GM19035 (cell line): ENCODE measurements around the gene DENND1A.
"Not testable (repeated sequence)": the region's sequence is repeated elsewhere in the genome, so short reads cannot be mapped to it uniquely, and the experiment has no call there.

Source experiments
- ATAC-seq: cut with Tn5 transposase; IDR thresholded peaks from one replicate; pipeline ENCODE4 v1.9.1; 2021; ENCODE audit not compliant: unreplicated experiment

DENND1A gene

GRCh38 chr9:123445981-123446610 is 483.8 kb downstream of the DENND1A start:
- no peak for ATAC-seq

- no peak for ATAC-seq
Measured at GRCh38 chr9:123445116-123445515, 484.8 kb downstream of the DENND1A start.

GRCh38 chr9:123441769-123442168 is 488.2 kb downstream of the DENND1A start:
- no peak for ATAC-seq

GRCh38 chr9:123440256-123440655 is 489.7 kb downstream of the DENND1A start:
- no peak for ATAC-seq

- ATAC-seq: no peak
Measured at GRCh38 chr9:123438821-123439220, 491.1 kb downstream of the DENND1A start.

- no peak for ATAC-seq
Measured at GRCh38 chr9:123438321-123438720, 491.6 kb downstream of the DENND1A start.

- no peak for ATAC-seq
Measured at GRCh38 chr9:123437201-123437600, 492.7 kb downstream of the DENND1A start.

- no peak for ATAC-seq
Measured at GRCh38 chr9:123435471-123435870, 494.5 kb downstream of the DENND1A start.

- no peak for ATAC-seq
Measured at GRCh38 chr9:123434619-123435240, 495.2 kb downstream of the DENND1A start.

GRCh38 chr9:123432331-123433236 is 497.3 kb downstream of the DENND1A start:
- ATAC-seq: no peak

- no peak for ATAC-seq
Measured at GRCh38 chr9:123431581-123431980, 498.3 kb downstream of the DENND1A start.

- ATAC-seq: not testable (repeated sequence)
Measured at GRCh38 chr9:123428450-123428849, 501.5 kb downstream of the DENND1A start.

GRCh38 chr9:123426406-123426805 is 503.5 kb downstream of the DENND1A start:
- peak; percentile 73 for ATAC-seq

- no peak for ATAC-seq
Measured at GRCh38 chr9:123425836-123426365, 504.0 kb downstream of the DENND1A start.

- ATAC-seq: no peak
Measured at GRCh38 chr9:123425261-123425821, 504.6 kb downstream of the DENND1A start.

- ATAC-seq: no peak
Measured at GRCh38 chr9:123424552-123425225, 505.2 kb downstream of the DENND1A start.

GRCh38 chr9:123424131-123424530 is 505.8 kb downstream of the DENND1A start:
- ATAC-seq: no peak

GRCh38 chr9:123423311-123423640 is 506.6 kb downstream of the DENND1A start:
- ATAC-seq: no peak

- no peak for ATAC-seq
Measured at GRCh38 chr9:123422635-123423310, 507.2 kb downstream of the DENND1A start.

- ATAC-seq: no peak
Measured at GRCh38 chr9:123421801-123422455, 508.0 kb downstream of the DENND1A start.
